ENCODE measurements around the gene ANTXR1. TPM values are rescaled to one million over a fixed set of nuclear protein-coding genes. Genes with fewer than 3 reads are reported as not detected.

The ANTXR1 gene
- total and polyA plus RNA-seq, 2 donors (not counting 3 experiments of a cell fraction or from before 2014, with no cell fraction given) = 4.2 to 17.3 TPM

GRCh38 chr2:69083235-69083748, 70.3 kb downstream of the ANTXR1 start:
- TF ChIP-seq MYC (IDR thresholded peaks at IDR 0.05; ENCODE audit: low read depth, low read length) (no peak), POLR2AphosphoS5 (IDR thresholded peaks at IDR 0.05; ENCODE audit: insufficient read depth, low read depth, low read length) (peak; percentile 4), GATA2 (IDR thresholded peaks at IDR 0.05; ENCODE audit: insufficient read depth, insufficient read length, low read depth, low read length) (no peak)
- no peaks in the 10 kb centered on the region for H3K79me2 ChIP-seq (ENCODE audit: control insufficient read depth, insufficient read depth, low read length)
- intact Hi-C loops (cut with micrococcal nuclease) = loop anchor here (2.0 kb wide), 2 partner anchors 36 to 224 kb away; no protein-coding TSS in a partner anchor
- H3K27me3 ChIP-seq (ENCODE audit: control insufficient read depth in 2 of 2, insufficient read depth in 2 of 2, low read length in 2 of 2) = no peaks in the 10 kb centered on the region
- no peak overlapping the region for H3K9ac ChIP-seq (replicated peaks; ENCODE audit: extremely low read depth, insufficient read depth, low read length)
- peak overlapping the region; percentile 47 for H3K27ac ChIP-seq (ENCODE audit: insufficient read depth, low read depth, low read length)
- DNase-seq (ENCODE audit: low read depth, low spot score) (peak; percentile 49), FAIRE-seq (peak; percentile 15)
- H3K4me1 ChIP-seq (ENCODE audit: control insufficient read depth, extremely low read depth, insufficient read depth, low read length) = peaks cover 20% of the 10 kb centered on the region
- no peak overlapping the region for H3K4me3 ChIP-seq (replicated peaks in 1 of 3; ENCODE audit: insufficient read depth in 1 of 3, low read depth in 1 of 3, low read length in 3 of 3)
- ChIA-PET POLR2A (no interaction called here), CTCF (interaction anchor here (0.7 to 3.2 kb wide), 14 partner anchors 9 to 223 kb away, joined by 3 to 12 read pairs (median 3); no protein-coding TSS in a partner anchor)
- no peak overlapping the region for H2AFZ ChIP-seq (ENCODE audit: low read depth, low read length)
- no TSS peak for BruUV-seq (replicated peaks)
- H4K20me1 ChIP-seq (replicated peaks; ENCODE audit: control insufficient read depth, extremely low read depth, insufficient read depth, low read length) = no peaks in the 10 kb centered on the region
- H3K36me3 ChIP-seq (ENCODE audit: control insufficient read depth in 2 of 2, extremely low read depth in 1 of 2, insufficient read depth in 2 of 2, low read length in 2 of 2) = no peaks in the 10 kb centered on the region
- no peaks in the 10 kb centered on the region for H3K9me1 ChIP-seq (replicated peaks; ENCODE audit: control insufficient read depth, extremely low read depth, insufficient read depth, low read length)
- dilution Hi-C loops (cut with MboI; ENCODE audit: extremely low pct_ligation_motif_present, low sequenced_read_pairs) = no loop called here
- no peaks in the 10 kb centered on the region for H3K9me3 ChIP-seq (replicated peaks; ENCODE audit: control insufficient read depth, insufficient read depth, low read length)
- H3K4me2 ChIP-seq (ENCODE audit: insufficient read depth, low read length) = no peak overlapping the region

- ChIA-PET POLR2A (no interaction called here), CTCF (interaction anchor here (1.4 kb wide), 1 partner anchor 51 kb away, joined by 3 read pairs; no protein-coding TSS in a partner anchor)
- DNase-seq (ENCODE audit: low read depth, low spot score) (no peak), FAIRE-seq (no peak)
- H3K36me3 ChIP-seq (ENCODE audit: control insufficient read depth in 2 of 2, extremely low read depth in 1 of 2, insufficient read depth in 2 of 2, low read length in 2 of 2) = no peaks in the 10 kb centered on the region
- dilution Hi-C loops (cut with MboI; ENCODE audit: extremely low pct_ligation_motif_present, low sequenced_read_pairs) = no loop called here
- intact Hi-C loops (cut with micrococcal nuclease) = no loop called here
- H3K4me3 ChIP-seq (replicated peaks in 1 of 3; ENCODE audit: insufficient read depth in 1 of 3, low read depth in 1 of 3, low read length in 3 of 3) = no peak overlapping the region
- no peaks in the 10 kb centered on the region for H3K27me3 ChIP-seq (ENCODE audit: control insufficient read depth in 2 of 2, insufficient read depth in 2 of 2, low read length in 2 of 2)
- H3K4me2 ChIP-seq (ENCODE audit: insufficient read depth, low read length) = no peak overlapping the region
- no peak overlapping the region for H3K9ac ChIP-seq (replicated peaks; ENCODE audit: extremely low read depth, insufficient read depth, low read length)
- H4K20me1 ChIP-seq (replicated peaks; ENCODE audit: control insufficient read depth, extremely low read depth, insufficient read depth, low read length) = no peaks in the 10 kb centered on the region
- H3K9me1 ChIP-seq (replicated peaks; ENCODE audit: control insufficient read depth, extremely low read depth, insufficient read depth, low read length) = no peaks in the 10 kb centered on the region
- H2AFZ ChIP-seq (ENCODE audit: low read depth, low read length) = no peak overlapping the region
- H3K27ac ChIP-seq (ENCODE audit: insufficient read depth, low read depth, low read length) = no peak overlapping the region
- no TSS peak for BruUV-seq (replicated peaks)
- no peaks in the 10 kb centered on the region for H3K79me2 ChIP-seq (ENCODE audit: control insufficient read depth, insufficient read depth, low read length)
- no peaks in the 10 kb centered on the region for H3K9me3 ChIP-seq (replicated peaks; ENCODE audit: control insufficient read depth, insufficient read depth, low read length)
- TF ChIP-seq CTCF (IDR thresholded peaks at IDR 0.05; ENCODE audit: extremely low read depth in 1 of 2, insufficient read depth in 1 of 2, low read depth in 1 of 2, low read length in 2 of 2) (no peak), EZH2 (IDR thresholded peaks at IDR 0.05; ENCODE audit: borderline replicate concordance, low read depth, low read length, severe bottlenecking) (no peak), POLR2AphosphoS5 (IDR thresholded peaks at IDR 0.05; ENCODE audit: insufficient read depth, low read depth, low read length) (no peak), GATA2 (IDR thresholded peaks at IDR 0.05; ENCODE audit: insufficient read depth, insufficient read length, low read depth, low read length) (no peak), POLR2A (IDR thresholded peaks at IDR 0.05; ENCODE audit: low read depth, low read length) (no peak), MYC (IDR thresholded peaks at IDR 0.05; ENCODE audit: low read depth, low read length) (no peak)
- peaks cover 20% of the 10 kb centered on the region for H3K4me1 ChIP-seq (ENCODE audit: control insufficient read depth, extremely low read depth, insufficient read depth, low read length)
Observed at GRCh38 chr2:69084492-69084891, 71.5 kb downstream of the ANTXR1 start.
